ENCODE measurements around the gene ARSA. TPM values are rescaled to one million over a fixed set of nuclear protein-coding genes. Genes with fewer than 3 reads are reported as not detected.

Gene ARSA
- total and polyA plus RNA-seq, 2 of the 13 experiments (the other 11 are each of a cell fraction or from before 2014, with no cell fraction given) = 9.0 to 11.5 TPM

DNA sequence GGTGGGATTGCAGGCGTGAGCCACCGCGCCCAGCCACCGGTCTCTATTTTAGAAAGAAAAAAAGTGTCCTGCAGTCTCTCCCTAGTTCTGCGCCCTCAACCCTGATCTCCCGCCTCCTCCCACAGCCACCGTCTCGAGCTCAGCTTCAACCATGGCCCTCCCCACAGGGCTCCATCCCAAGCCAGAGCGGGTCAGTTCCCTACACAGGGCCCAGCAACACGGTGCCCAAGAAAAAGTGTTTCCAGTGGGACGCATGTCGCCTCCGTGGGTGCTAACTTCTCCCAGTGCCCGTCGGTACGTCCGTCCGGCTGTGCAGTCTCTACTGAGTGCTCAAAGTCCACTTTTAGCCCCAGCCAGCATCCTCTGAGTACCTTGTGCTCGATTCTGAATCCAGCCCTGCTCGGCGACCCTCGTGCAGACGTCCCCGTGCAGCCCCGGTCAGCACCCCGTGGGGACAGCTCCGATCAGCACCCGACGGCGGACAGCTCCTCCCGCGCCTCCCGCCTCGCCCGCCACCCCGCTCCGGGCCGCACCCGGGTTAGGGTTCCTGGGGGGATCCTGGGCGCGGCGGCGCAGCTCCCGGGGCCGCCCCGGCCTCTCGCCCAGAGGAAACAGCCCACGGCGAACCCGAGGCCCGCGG, 28.0 kb downstream of the ARSA start:
- no peaks in the 10 kb centered on the region for H3K36me3 ChIP-seq (replicated peaks in 1 of 2; ENCODE audit: control insufficient read depth in 1 of 2, insufficient read depth in 2 of 2, low read length in 2 of 2)
- in situ Hi-C loops (cut with HindIII; ENCODE audit: extremely low pct_ligation_motif_present, low pct_unique_long_range_greater_than_20kb) (no loop called here), intact Hi-C loops (cut with micrococcal nuclease; ENCODE audit: unreplicated experiment) (no loop called here)
- DNase-seq (ENCODE audit: low spot score) (peak; percentile 9), FAIRE-seq (no peak), ATAC-seq (peak; percentile 77)
- peak overlapping the region; percentile 75 for H3K4me2 ChIP-seq (ENCODE audit: low read depth, low read length)
- CTCF ChIA-PET (ENCODE audit: low intra/inter-chr PET ratio, low total read pairs) = no interaction called here
- H4K20me1 ChIP-seq (ENCODE audit: insufficient read depth, low read length) = no peaks in the 10 kb centered on the region; the same call in 1 of the 2 replicates
- no peak overlapping the region for H3K9ac ChIP-seq (ENCODE audit: insufficient read depth, low read depth, low read length)
- POLR2A ChIA-PET = no interaction called here
- BruUV-seq (replicated peaks) = no TSS peak
- H3K4me1 ChIP-seq (ENCODE audit: insufficient read depth, low read length) = peaks cover 15% of the 10 kb centered on the region
- no peaks in the 10 kb centered on the region for H3K9me3 ChIP-seq (ENCODE audit: low read length)
- peaks cover 0 to 2% of the 10 kb centered on the region in 2 experiments; a peak in 2 of 5 replicates for H3K27me3 ChIP-seq (ENCODE audit: control insufficient read depth in 1 of 2, insufficient read depth in 2 of 2, low read length in 2 of 2)
- H3K27ac ChIP-seq (ENCODE audit: extremely low read length, insufficient read depth, low read length) = no peak overlapping the region
- peak overlapping the region in 2 of 3 experiments; percentile 27 to 70; a peak in 3 of 6 replicates for H3K4me3 ChIP-seq (replicated peaks in 1 of 3; ENCODE audit: insufficient read depth in 1 of 3, low read depth in 2 of 3, low read length in 3 of 3)
- H3K79me2 ChIP-seq (ENCODE audit: insufficient read depth, low read length) = no peaks in the 10 kb centered on the region
- no peak overlapping the region for H2AFZ ChIP-seq (ENCODE audit: low read length)
- 40% methylated on average over 21 of the region's 52 CpGs for WGBS (ENCODE audit: low lambda C conversion rate)
- TF ChIP-seq ATF1 (CRISPR knock-in tag; IDR thresholded peaks at IDR 0.05) = no peak
- TF ChIP-seq, protein P1, sequence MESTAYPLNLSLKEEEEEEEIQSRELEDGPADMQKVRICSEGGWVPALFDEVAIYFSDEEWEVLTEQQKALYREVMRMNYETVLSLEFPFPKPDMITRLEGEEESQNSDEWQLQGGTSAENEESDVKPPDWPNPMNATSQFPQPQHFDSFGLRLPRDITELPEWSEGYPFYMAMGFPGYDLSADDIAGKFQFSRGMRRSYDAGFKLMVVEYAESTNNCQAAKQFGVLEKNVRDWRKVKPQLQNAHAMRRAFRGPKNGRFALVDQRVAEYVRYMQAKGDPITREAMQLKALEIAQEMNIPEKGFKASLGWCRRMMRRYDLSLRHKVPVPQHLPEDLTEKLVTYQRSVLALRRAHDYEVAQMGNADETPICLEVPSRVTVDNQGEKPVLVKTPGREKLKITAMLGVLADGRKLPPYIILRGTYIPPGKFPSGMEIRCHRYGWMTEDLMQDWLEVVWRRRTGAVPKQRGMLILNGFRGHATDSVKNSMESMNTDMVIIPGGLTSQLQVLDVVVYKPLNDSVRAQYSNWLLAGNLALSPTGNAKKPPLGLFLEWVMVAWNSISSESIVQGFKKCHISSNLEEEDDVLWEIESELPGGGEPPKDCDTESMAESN (CRISPR knock-in tag; conservative IDR thresholded peaks at IDR 0.05) = peak; percentile 95
- TF ChIP-seq, protein P2, sequence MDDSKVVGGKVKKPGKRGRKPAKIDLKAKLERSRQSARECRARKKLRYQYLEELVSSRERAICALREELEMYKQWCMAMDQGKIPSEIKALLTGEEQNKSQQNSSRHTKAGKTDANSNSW (CRISPR knock-in tag; IDR thresholded peaks at IDR 0.05; ENCODE audit: borderline replicate concordance) = peak; percentile 98
- peak; percentile 99 for TF ChIP-seq SATB2 (CRISPR knock-in tag; IDR thresholded peaks at IDR 0.05)
- no peak for TF ChIP-seq TBX3 (IDR thresholded peaks at IDR 0.05; ENCODE audit: borderline replicate concordance)
- TF ChIP-seq ZNF484 (CRISPR knock-in tag; IDR thresholded peaks at IDR 0.05; ENCODE audit: borderline replicate concordance, low read depth) = peak; percentile 96; the same call in 1 of the 2 replicates
- TF ChIP-seq, protein P3, sequence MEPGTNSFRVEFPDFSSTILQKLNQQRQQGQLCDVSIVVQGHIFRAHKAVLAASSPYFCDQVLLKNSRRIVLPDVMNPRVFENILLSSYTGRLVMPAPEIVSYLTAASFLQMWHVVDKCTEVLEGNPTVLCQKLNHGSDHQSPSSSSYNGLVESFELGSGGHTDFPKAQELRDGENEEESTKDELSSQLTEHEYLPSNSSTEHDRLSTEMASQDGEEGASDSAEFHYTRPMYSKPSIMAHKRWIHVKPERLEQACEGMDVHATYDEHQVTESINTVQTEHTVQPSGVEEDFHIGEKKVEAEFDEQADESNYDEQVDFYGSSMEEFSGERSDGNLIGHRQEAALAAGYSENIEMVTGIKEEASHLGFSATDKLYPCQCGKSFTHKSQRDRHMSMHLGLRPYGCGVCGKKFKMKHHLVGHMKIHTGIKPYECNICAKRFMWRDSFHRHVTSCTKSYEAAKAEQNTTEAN (CRISPR knock-in tag; conservative IDR thresholded peaks at IDR 0.05) = peak; percentile 98
- peak; percentile 85 for TF ChIP-seq AKAP8 (CRISPR knock-in tag; IDR thresholded peaks at IDR 0.05)
- peak; percentile 87; the same call in 1 of the 2 replicates for TF ChIP-seq CC2D1A (CRISPR knock-in tag; IDR thresholded peaks at IDR 0.05)
- TF ChIP-seq, protein P4, sequence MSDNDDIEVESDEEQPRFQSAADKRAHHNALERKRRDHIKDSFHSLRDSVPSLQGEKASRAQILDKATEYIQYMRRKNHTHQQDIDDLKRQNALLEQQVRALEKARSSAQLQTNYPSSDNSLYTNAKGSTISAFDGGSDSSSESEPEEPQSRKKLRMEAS (IDR thresholded peaks at IDR 0.05) = peak; percentile 89
- no peak for TF ChIP-seq NCOR1 (IDR thresholded peaks at IDR 0.05; ENCODE audit: borderline replicate concordance, low read length)
- no peak for TF ChIP-seq RNF2 (conservative IDR thresholded peaks at IDR 0.05; ENCODE audit: low read depth)
- 0 out of 2 replicates have a peak, but pooled peaks have one; percentile 49 for TF ChIP-seq ZNF569 (CRISPR knock-in tag; IDR thresholded peaks at IDR 0.05; ENCODE audit: borderline replicate concordance)
- TF ChIP-seq ISX (CRISPR knock-in tag; conservative IDR thresholded peaks at IDR 0.05) = peak; percentile 99
- no peak for TF ChIP-seq MATR3 (CRISPR knock-in tag; IDR thresholded peaks at IDR 0.05)
- TF ChIP-seq, protein P5, sequence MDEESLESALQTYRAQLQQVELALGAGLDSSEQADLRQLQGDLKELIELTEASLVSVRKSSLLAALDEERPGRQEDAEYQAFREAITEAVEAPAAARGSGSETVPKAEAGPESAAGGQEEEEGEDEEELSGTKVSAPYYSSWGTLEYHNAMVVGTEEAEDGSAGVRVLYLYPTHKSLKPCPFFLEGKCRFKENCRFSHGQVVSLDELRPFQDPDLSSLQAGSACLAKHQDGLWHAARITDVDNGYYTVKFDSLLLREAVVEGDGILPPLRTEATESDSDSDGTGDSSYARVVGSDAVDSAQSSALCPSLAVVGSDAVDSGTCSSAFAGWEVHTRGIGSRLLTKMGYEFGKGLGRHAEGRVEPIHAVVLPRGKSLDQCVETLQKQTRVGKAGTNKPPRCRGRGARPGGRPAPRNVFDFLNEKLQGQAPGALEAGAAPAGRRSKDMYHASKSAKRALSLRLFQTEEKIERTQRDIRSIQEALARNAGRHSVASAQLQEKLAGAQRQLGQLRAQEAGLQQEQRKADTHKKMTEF (CRISPR knock-in tag; IDR thresholded peaks at IDR 0.05) = peak; percentile 89; the same call in 1 of the 2 replicates
- TF ChIP-seq, protein P6, sequence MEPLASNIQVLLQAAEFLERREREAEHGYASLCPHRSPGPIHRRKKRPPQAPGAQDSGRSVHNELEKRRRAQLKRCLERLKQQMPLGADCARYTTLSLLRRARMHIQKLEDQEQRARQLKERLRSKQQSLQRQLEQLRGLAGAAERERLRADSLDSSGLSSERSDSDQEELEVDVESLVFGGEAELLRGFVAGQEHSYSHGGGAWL (CRISPR knock-in tag; IDR thresholded peaks at IDR 0.05) = peak; percentile 100
- peak; percentile 96 for TF ChIP-seq REXO4 (CRISPR knock-in tag; IDR thresholded peaks at IDR 0.05; ENCODE audit: borderline replicate concordance)
- TF ChIP-seq ZNF333 (CRISPR knock-in tag; IDR thresholded peaks at IDR 0.05; ENCODE audit: borderline replicate concordance) = peak; percentile 99
- peak; percentile 80 for TF ChIP-seq ZNF788 (CRISPR knock-in tag; IDR thresholded peaks at IDR 0.05; ENCODE audit: borderline replicate concordance)

Data from HepG2 (cell line).